ENCODE results near the gene NCAN.

GRCh38 chr19:19179548-19180441 is 32.0 kb upstream of the NCAN start:
- no peak for TF ChIP-seq POLR2A (IDR thresholded peaks at IDR 0.05)
- TF ChIP-seq CTCF (IDR thresholded peaks at IDR 0.05): no peak
